HepG2 (cell line): ENCODE results near the gene LRRC45. TPM values are rescaled to one million over a fixed set of nuclear protein-coding genes. Genes with fewer than 3 reads are reported as not detected.

Experiments used
- FOXJ3 ChIP-seq: sonication (generic); formaldehyde crosslinking; IDR thresholded peaks from 2 replicates; pipeline ENCODE4 v1.4.0; 2020; ENCODE audit warnings: missing genetic modification reagents, mild to moderate bottlenecking, borderline replicate concordance
- FOXO1 ChIP-seq: sonication (generic); formaldehyde crosslinking; IDR thresholded peaks from 2 replicates; pipeline ENCODE4 v1.4.0; 2020; ENCODE audit warnings: missing genetic modification reagents
- GPN1 ChIP-seq: sonication (generic); formaldehyde crosslinking; IDR thresholded peaks from 2 replicates; pipeline ENCODE4 v1.5.1; 2020; ENCODE audit warnings: missing genetic modification reagents, borderline replicate concordance
- ISL2 ChIP-seq: sonication (generic); formaldehyde crosslinking; IDR thresholded peaks from 2 replicates; pipeline ENCODE4 v1.5.0; 2020; ENCODE audit warnings: missing genetic modification reagents
- KDM2A ChIP-seq: sonication (generic); formaldehyde crosslinking; IDR thresholded peaks from 2 replicates; pipeline ENCODE4 v1.4.0; 2020; ENCODE audit warnings: low read depth, missing genetic modification reagents, borderline replicate concordance
- POLR2AphosphoS5 ChIP-seq: IDR thresholded peaks from 2 replicates; pipeline ENCODE4 v1.6.1; 2012; ENCODE audit warnings: low read depth, low read length
- POLR2G ChIP-seq: fragments of 200-400 bp; formaldehyde crosslinking; IDR thresholded peaks from 2 replicates; pipeline ENCODE4 v1.6.1; 2018; ENCODE audit warnings: mild to moderate bottlenecking, low read depth, low read length, moderate library complexity
- SALL1 ChIP-seq: sonication (generic); formaldehyde crosslinking; IDR thresholded peaks from 2 replicates; pipeline ENCODE4 v1.8.0; 2022; ENCODE audit warnings: mild to moderate bottlenecking, missing genetic modification reagents
- ZBTB38 ChIP-seq: sonication (generic); formaldehyde crosslinking; IDR thresholded peaks from 2 replicates; pipeline ENCODE4 v1.5.1; 2020; ENCODE audit warnings: mild to moderate bottlenecking, missing genetic modification reagents
- ZC3H13 ChIP-seq: sonication (generic); formaldehyde crosslinking; IDR thresholded peaks from 2 replicates; pipeline ENCODE4 v1.8.1; 2023; ENCODE audit warnings: mild to moderate bottlenecking, missing genetic modification reagents, moderate library complexity
- ZFP82 ChIP-seq: sonication (generic); formaldehyde crosslinking; IDR thresholded peaks from 2 replicates; pipeline ENCODE4 v1.5.1; 2020; ENCODE audit warnings: mild to moderate bottlenecking, missing genetic modification reagents, borderline replicate concordance
- ZNF274 ChIP-seq: sonication (generic); formaldehyde crosslinking; IDR thresholded peaks from 2 replicates; pipeline ENCODE4 v1.5.1; 2020; ENCODE audit warnings: mild to moderate bottlenecking, missing genetic modification reagents
- ZNF570 ChIP-seq: sonication (generic); formaldehyde crosslinking; IDR thresholded peaks from 2 replicates; pipeline ENCODE4 v1.4.0; 2020; ENCODE audit warnings: mild to moderate bottlenecking, missing genetic modification reagents, borderline replicate concordance
- ZSCAN21 ChIP-seq: sonication (generic); formaldehyde crosslinking; IDR thresholded peaks from 2 replicates; pipeline ENCODE4 v1.8.0; 2022; ENCODE audit warnings: mild to moderate bottlenecking, missing genetic modification reagents, moderate library complexity, borderline replicate concordance
- polyA plus RNA-seq, 8 experiments: library from polyadenylated mRNA; depleted of rRNA in 3 of 8; stranded (reverse) in 7 of 8; unstranded in 1 of 8; fragments of >200 nt; fragmentation: Illumina TruSeq in 4 of 8; extraction: Trizol in 4 of 8; gene quantifications; 2 replicates each; pipeline versions ENCODE4 v1.2.1 to v1.2.3, GENCODE V29; 2011 to 2016; ENCODE audit warnings: low read depth in 4 of 8, missing spikeins in 1 of 8, mixed read lengths in 1 of 8; ENCODE audit not compliant: insufficient read depth in 1 of 8
- total RNA-seq, 5 experiments: library from RNA; depleted of rRNA; stranded (reverse); fragments of >200 nt; fragmentation: Illumina TruSeq; extraction: Trizol; gene quantifications; 2 replicates each; pipeline ENCODE4 v1.2.3, GENCODE V29; 2016; ENCODE audit warnings: low read depth in 1 of 5
- TF ChIP-seq, protein P1 (sequence below): sonication (generic); formaldehyde crosslinking; IDR thresholded peaks from 2 replicates; pipeline ENCODE4 v1.4.0; 2020; ENCODE audit warnings: missing genetic modification reagents, borderline replicate concordance
- TF ChIP-seq, protein P2 (sequence below): sonication (generic); formaldehyde crosslinking; conservative IDR thresholded peaks from 2 replicates; pipeline ENCODE4 v1.8.1; 2023; ENCODE audit warnings: missing genetic modification reagents
- TF ChIP-seq, protein P3 (sequence below): sonication (generic); formaldehyde crosslinking; IDR thresholded peaks from 2 replicates; pipeline ENCODE4 v1.8.1; 2023; ENCODE audit warnings: mild to moderate bottlenecking, moderate library complexity, missing genetic modification reagents

LRRC45 gene
- total and polyA plus RNA-seq, 2 of the 13 experiments (the other 11 are each of a cell fraction or from before 2014, with no cell fraction given) = 11.6 to 48.1 TPM

DNA sequence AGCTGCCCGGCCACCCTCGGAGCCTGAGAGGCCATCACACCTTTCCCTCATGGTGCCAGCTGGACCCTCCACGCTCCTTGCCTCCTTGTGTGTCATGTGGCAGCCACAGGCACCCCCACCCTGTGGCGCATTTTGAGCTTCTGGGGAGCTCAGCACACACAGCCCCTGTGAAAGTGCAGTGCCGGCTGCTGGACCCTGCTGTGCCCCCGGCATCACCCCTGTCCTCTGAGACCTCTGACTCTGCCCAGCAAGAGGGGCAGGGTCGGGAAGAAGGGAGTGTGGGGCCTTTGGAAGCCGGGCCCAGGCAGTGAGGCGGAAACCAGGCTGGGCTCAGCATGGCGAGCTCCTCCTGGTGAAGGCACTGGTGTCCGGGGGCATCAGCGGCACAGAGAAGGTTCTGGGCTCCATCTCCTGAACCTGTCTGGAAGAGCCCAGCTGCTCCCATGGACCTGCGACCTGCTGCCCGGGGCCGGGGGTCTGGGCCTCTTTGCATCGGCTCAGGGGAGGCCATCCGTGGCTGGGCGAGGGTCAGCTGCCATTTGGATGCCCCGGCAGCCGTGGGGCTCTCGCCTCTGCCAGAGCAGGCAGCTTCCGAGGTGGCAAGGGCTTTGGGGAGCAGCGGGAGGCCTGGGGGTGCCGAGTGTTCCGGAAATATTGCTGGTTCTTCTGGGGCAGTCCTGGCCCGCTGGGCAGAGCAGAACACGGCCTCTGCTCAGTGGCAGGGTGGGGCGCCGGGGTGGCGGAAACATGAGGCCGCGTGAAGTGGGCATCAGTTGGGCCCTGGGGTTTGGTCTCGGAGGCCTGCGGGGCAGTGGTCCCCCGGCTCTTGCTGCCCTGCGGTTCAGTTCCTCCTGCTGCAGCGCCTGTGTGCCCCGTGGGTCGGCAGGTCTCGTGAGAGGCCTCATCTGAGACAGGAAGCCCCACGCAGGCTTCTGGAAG, 18.3 kb upstream of the LRRC45 start (continued):
- TF ChIP-seq, protein P1, sequence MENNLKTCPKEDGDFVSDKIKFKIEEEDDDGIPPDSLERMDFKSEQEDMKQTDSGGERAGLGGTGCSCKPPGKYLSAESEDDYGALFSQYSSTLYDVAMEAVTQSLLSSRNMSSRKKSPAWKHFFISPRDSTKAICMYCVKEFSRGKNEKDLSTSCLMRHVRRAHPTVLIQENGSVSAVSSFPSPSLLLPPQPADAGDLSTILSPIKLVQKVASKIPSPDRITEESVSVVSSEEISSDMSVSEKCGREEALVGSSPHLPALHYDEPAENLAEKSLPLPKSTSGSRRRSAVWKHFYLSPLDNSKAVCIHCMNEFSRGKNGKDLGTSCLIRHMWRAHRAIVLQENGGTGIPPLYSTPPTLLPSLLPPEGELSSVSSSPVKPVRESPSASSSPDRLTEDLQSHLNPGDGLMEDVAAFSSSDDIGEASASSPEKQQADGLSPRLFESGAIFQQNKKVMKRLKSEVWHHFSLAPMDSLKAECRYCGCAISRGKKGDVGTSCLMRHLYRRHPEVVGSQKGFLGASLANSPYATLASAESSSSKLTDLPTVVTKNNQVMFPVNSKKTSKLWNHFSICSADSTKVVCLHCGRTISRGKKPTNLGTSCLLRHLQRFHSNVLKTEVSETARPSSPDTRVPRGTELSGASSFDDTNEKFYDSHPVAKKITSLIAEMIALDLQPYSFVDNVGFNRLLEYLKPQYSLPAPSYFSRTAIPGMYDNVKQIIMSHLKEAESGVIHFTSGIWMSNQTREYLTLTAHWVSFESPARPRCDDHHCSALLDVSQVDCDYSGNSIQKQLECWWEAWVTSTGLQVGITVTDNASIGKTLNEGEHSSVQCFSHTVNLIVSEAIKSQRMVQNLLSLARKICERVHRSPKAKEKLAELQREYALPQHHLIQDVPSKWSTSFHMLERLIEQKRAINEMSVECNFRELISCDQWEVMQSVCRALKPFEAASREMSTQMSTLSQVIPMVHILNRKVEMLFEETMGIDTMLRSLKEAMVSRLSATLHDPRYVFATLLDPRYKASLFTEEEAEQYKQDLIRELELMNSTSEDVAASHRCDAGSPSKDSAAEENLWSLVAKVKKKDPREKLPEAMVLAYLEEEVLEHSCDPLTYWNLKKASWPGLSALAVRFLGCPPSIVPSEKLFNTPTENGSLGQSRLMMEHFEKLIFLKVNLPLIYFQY = no peak
- TF ChIP-seq ISL2 (CRISPR knock-in tag) (peak; percentile 34; the same call in 1 of the 2 replicates), SALL1 (no peak), ZNF274 (CRISPR knock-in tag) (no peak), FOXJ3 (CRISPR knock-in tag) (no peak), ZBTB38 (CRISPR knock-in tag) (no peak), FOXO1 (no peak), KDM2A (CRISPR knock-in tag) (peak; percentile 12; the same call in 1 of the 2 replicates), GPN1 (CRISPR knock-in tag) (no peak), ZNF570 (no peak), POLR2G (peak; percentile 10; the same call in 1 of the 2 replicates), POLR2AphosphoS5 (no peak; the same call in 1 of the 2 replicates), ZSCAN21 (CRISPR knock-in tag) (no peak; the same call in 1 of the 2 replicates), ZFP82 (0 out of 2 replicates have a peak, but pooled peaks have one; percentile 49), ZC3H13 (CRISPR knock-in tag) (peak; percentile 19; the same call in 1 of the 2 replicates)
- TF ChIP-seq, protein P2, sequence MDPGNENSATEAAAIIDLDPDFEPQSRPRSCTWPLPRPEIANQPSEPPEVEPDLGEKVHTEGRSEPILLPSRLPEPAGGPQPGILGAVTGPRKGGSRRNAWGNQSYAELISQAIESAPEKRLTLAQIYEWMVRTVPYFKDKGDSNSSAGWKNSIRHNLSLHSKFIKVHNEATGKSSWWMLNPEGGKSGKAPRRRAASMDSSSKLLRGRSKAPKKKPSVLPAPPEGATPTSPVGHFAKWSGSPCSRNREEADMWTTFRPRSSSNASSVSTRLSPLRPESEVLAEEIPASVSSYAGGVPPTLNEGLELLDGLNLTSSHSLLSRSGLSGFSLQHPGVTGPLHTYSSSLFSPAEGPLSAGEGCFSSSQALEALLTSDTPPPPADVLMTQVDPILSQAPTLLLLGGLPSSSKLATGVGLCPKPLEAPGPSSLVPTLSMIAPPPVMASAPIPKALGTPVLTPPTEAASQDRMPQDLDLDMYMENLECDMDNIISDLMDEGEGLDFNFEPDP = no peak
- TF ChIP-seq, protein P3, sequence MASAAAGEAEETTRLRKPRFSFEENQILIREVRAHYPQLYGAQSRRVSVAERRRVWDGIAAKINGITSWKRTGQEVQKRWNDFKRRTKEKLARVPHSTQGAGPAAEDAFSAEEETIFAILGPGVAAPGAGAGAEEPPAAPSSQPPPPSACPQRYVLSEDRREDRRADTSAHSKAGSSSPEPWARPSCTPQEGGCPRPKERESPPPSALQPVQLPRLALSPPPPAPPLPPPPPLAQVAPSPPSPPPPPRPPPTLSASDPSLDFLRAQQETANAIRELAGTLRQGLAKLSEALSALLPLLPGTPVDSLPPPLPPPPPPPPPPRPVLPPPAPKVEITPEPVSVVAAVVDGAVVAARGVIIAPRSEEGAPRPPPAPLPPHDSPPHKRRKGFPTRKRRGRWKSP (CRISPR knock-in tag) = no peak
